MCF 10A (cell line): ENCODE results near the gene SMAD3. TPM values are rescaled to one million over a fixed set of nuclear protein-coding genes. Genes with fewer than 3 reads are reported as not detected.
A peak's percentile ranks its signal among the peaks of the same experiment; 100 is the strongest.

Experiments
- BruUV-seq: library from RNA; stranded (reverse); fragments of 400-500 nt; replicated peaks from 2 replicates; lab custom pipeline; 2021; lab: Mats Ljungman, UMichigan
- CTCF ChIA-PET: fragments of 300-600 bp; sonication (Branson Sonifier 250); formaldehyde crosslinking; extraction: SDS; loops from one replicate; lab custom pipeline; 2021; ENCODE audit warnings: antibody characterized with exemption, inconsistent platforms; lab: Yijun Ruan, JAX
- POLR2A ChIA-PET: fragments of 300-600, 350-650 bp; sonication (Branson Sonifier 250); formaldehyde crosslinking; extraction: SDS; loops from one replicate; lab custom pipeline; 2020; ENCODE audit warnings: antibody characterized with exemption, inconsistent platforms; lab: Yijun Ruan, JAX
- DNase-seq: peaks from one replicate; pipeline ENCODE4 v3.0.0-alpha.2; 2018; ENCODE audit not compliant: unreplicated experiment
- H3K27ac Mint-ChIP-seq: one replicate; pipeline ENCODE4 v1.8.0; 2022; ENCODE audit warnings: mild to moderate bottlenecking, low read depth, mixed read lengths; ENCODE audit not compliant: unreplicated experiment
- H3K27me3 Mint-ChIP-seq: one replicate; pipeline ENCODE4 v1.8.0; 2022; ENCODE audit warnings: mixed read lengths; ENCODE audit not compliant: insufficient read depth, unreplicated experiment
- H3K36me3 Mint-ChIP-seq: one replicate; pipeline ENCODE4 v1.8.0; 2022; ENCODE audit warnings: mild to moderate bottlenecking, moderate library complexity, mixed read lengths; ENCODE audit not compliant: insufficient read depth, unreplicated experiment
- H3K4me1 Mint-ChIP-seq: one replicate; pipeline ENCODE4 v1.8.0; 2022; ENCODE audit warnings: mixed read lengths; ENCODE audit not compliant: insufficient read depth, unreplicated experiment
- H3K4me3 Mint-ChIP-seq: one replicate; pipeline ENCODE4 v1.8.0; 2022; ENCODE audit warnings: mild to moderate bottlenecking, moderate library complexity, mixed read lengths; ENCODE audit not compliant: unreplicated experiment
- H3K9me3 Mint-ChIP-seq: one replicate; pipeline ENCODE4 v1.8.0; 2022; ENCODE audit warnings: mixed read lengths; ENCODE audit not compliant: unreplicated experiment
- intact Hi-C: fragments of 100-400 bp; cut with micrococcal nuclease; formaldehyde crosslinking; loops from 2 replicates; pipeline ENCODE4 v1.14.1; 2022
- total RNA-seq: library from RNA; stranded (reverse); gene quantifications from 2 replicates; pipeline ENCODE4 v1.2.3, GENCODE V29; 2022
- TF ChIP-seq, protein P1 (sequence below): fragments of 200-600 bp; IDR thresholded peaks from one replicate; pipeline ENCODE4 v1.8.0; 2022; ENCODE audit warnings: antibody characterized with exemption, mild to moderate bottlenecking; ENCODE audit not compliant: unreplicated experiment

Gene SMAD3
- total RNA-seq, 1 experiment from 2014 or later, result 19.9 TPM

DNA sequence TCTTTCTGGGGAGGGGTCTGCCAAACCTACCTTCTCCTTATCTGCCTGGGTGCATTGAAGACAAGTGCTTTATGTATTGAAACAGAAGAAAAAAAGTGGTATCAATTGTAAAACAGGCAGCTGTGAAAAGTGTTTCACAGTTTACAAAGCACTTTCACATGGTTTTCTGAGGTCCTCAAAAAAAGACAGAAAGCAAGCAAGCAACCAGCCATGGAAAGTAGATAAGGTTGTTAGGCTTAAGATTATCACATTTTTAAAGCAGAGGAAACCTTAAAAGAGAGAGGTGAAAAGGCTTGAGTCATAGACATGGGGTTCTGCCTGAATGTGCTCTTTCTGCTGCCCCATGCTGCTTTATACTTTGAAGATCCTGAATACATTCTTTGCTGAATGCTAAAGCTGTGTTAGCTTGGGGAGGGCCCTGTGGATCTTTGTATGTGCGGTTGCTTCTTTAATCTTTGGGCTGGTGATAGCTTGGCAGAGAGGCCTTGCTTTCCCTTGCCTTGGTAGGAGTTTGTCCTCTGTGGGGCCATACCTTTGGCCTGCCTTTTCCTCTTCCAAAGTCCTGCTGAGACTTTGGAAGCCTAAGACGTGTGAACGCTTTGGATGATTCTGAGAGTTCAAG lies 2.6 kb downstream of the SMAD3 start:
- peak overlapping the region; percentile 81 for H3K27ac Mint-ChIP-seq
- intact Hi-C loops, result loop anchor here (2.0 to 10.0 kb wide), 6 partner anchors 37 to 767 kb away; partner anchors contain the start of genes AAGAB and IQCH
- ChIA-PET POLR2A (interaction anchor here (1.1 to 6.9 kb wide), 9 partner anchors 8 to 186 kb away, joined by 3 to 62 read pairs (median 6); partner anchors contain the start of genes AAGAB and IQCH), CTCF (interaction anchor here (0.7 kb wide), 1 partner anchor 76 kb away, joined by 3 read pairs; no protein-coding TSS in a partner anchor)
- TF ChIP-seq, protein P1, sequence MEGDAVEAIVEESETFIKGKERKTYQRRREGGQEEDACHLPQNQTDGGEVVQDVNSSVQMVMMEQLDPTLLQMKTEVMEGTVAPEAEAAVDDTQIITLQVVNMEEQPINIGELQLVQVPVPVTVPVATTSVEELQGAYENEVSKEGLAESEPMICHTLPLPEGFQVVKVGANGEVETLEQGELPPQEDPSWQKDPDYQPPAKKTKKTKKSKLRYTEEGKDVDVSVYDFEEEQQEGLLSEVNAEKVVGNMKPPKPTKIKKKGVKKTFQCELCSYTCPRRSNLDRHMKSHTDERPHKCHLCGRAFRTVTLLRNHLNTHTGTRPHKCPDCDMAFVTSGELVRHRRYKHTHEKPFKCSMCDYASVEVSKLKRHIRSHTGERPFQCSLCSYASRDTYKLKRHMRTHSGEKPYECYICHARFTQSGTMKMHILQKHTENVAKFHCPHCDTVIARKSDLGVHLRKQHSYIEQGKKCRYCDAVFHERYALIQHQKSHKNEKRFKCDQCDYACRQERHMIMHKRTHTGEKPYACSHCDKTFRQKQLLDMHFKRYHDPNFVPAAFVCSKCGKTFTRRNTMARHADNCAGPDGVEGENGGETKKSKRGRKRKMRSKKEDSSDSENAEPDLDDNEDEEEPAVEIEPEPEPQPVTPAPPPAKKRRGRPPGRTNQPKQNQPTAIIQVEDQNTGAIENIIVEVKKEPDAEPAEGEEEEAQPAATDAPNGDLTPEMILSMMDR, result no peak
- H3K27me3 Mint-ChIP-seq, result no peaks in the 10 kb centered on the region
- H3K4me1 Mint-ChIP-seq, result peaks cover 35% of the 10 kb centered on the region
- H3K4me3 Mint-ChIP-seq, result peak overlapping the region; percentile 92
- no peak for DNase-seq
- H3K9me3 Mint-ChIP-seq, result no peaks in the 10 kb centered on the region
- TSS peak; percentile 15 for BruUV-seq
- H3K36me3 Mint-ChIP-seq, result peaks cover 6% of the 10 kb centered on the region

DNA sequence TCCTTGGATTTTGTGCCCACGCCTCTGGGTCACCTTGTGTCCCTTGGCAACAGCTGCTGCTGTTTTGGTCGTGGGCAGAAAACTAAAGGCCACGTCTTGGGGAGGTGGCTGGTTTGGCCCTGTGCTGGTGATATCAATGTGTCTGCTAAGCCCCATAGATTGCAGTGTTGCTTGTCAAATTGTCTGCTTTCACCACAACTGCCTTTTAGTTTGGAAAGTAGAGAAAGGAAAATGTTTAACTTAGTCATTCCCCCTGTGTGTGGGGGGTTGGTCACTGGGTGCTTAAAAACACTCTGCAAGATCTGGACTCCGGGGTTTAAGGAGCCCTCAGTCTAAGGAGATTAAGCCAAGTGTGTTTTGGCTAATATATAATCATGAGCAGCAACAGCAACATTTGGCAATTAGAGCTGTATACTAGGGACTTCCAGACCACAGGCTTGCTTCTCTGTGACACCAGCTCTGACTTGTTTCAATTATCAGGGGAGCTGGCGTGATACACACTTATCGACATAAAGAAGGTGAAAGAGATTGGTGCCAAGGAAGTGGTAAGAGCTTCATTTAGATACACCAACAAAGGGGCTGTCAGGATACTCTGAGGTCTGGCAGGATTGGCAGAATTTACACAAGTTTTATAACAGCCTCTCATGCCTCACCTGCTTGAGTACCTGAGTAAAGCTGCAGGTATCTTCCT lies 3.5 kb downstream of the SMAD3 start:
- no peak for DNase-seq
- TF ChIP-seq, protein P1, result no peak
- POLR2A ChIA-PET, result interaction anchor here (1.1 to 6.9 kb wide), 10 partner anchors 7 to 159 kb away, joined by 3 to 62 read pairs (median 4); no protein-coding TSS in a partner anchor
- H3K27me3 Mint-ChIP-seq, result no peaks in the 10 kb centered on the region
- BruUV-seq, result no TSS peak
- no peak overlapping the region for H3K4me3 Mint-ChIP-seq
- intact Hi-C loops, result loop anchor here (5.0 to 10.0 kb wide), 5 partner anchors 58 to 766 kb away; partner anchors contain the start of genes AAGAB and IQCH
- peak overlapping the region; percentile 81 for H3K27ac Mint-ChIP-seq
- no peaks in the 10 kb centered on the region for H3K9me3 Mint-ChIP-seq
- H3K36me3 Mint-ChIP-seq, result peaks cover 6% of the 10 kb centered on the region
- H3K4me1 Mint-ChIP-seq, result peaks cover 36% of the 10 kb centered on the region
- CTCF ChIA-PET, result interaction anchor here (0.6 to 0.8 kb wide), 2 partner anchors 21 to 123 kb away, joined by 3 to 4 read pairs; no protein-coding TSS in a partner anchor

DNA sequence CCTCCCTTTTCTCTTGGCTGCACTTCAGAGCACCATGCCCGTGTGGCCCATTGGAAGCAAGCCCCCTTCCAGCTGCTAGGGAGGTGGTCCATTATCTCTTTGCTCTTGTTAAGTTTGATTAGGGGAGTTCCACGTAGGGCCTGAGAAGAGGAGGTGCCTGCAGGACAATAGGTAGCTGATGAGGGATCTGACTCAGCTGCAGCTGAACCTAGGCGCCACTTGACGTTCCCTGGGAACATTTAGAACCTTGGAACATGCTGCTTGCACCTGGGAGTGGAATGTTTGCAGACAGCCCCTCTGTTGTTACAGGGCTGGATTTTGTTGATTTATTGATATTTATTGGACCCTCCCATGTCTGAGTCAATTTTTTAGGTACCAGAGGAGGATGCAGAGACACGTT lies 4.7 kb downstream of the SMAD3 start:
- CTCF ChIA-PET, result interaction anchor here (0.6 kb wide), 2 partner anchors 26 to 84 kb away, joined by 3 read pairs; no protein-coding TSS in a partner anchor
- Mint-ChIP-seq H3K9me3 (no peaks in the 10 kb centered on the region), H3K4me3 (no peak overlapping the region), H3K27me3 (no peaks in the 10 kb centered on the region), H3K27ac (no peak overlapping the region), H3K4me1 (peaks cover 45% of the 10 kb centered on the region), H3K36me3 (peaks cover 6% of the 10 kb centered on the region)
- TF ChIP-seq, protein P1, result no peak
- no peak for DNase-seq
- intact Hi-C loops, result no loop called here
- BruUV-seq, result no TSS peak
- POLR2A ChIA-PET, result interaction anchor here (0.8 to 1.5 kb wide), 3 partner anchors 18 to 158 kb away, joined by 3 to 4 read pairs (median 3); no protein-coding TSS in a partner anchor
